Tibial artery (tissue), 4 donors: Measurements from ENCODE around the gene ANO6.
"Not testable (repeated sequence)": the region's sequence is repeated elsewhere in the genome, so short reads cannot be mapped to it uniquely, and the experiment has no call there.

ENCODE experiments used
- DNase-seq, 2 donors: peaks; one replicate each; pipeline ENCODE4 v3.0.0-alpha.2; 2019
- H3K27ac ChIP-seq, 2 donors: fragments of 200-600 bp; sonication (generic) in 1 of 2; 1 replicate in 1 of 2; 2 replicates in 1 of 2; pipeline ENCODE4 v1.5.1; 2018 to 2019; ENCODE audit warnings: mild to moderate bottlenecking in 1 of 2
- H3K27me3 ChIP-seq, 2 donors: fragments of 200-600 bp; sonication (generic) in 1 of 2; one replicate each; pipeline versions ENCODE4 v1.5.1 to v1.6.0; 2016 to 2019
- H3K36me3 ChIP-seq, 3 donors: fragments of 200-600 bp; sonication (generic) in 2 of 3; one replicate each; pipeline ENCODE4 v1.5.1; 2016 to 2019; ENCODE audit warnings: mild to moderate bottlenecking in 2 of 3
- H3K4me1 ChIP-seq, 4 donors: fragments of 200-600 bp; sonication (generic) in 2 of 4; 1 replicate in 3 of 4; 2 replicates in 1 of 4; pipeline ENCODE4 v1.5.1; 2016 to 2019
- H3K4me3 ChIP-seq, 2 donors: fragments of 200-600 bp; sonication (generic) in 1 of 2; 1 replicate in 1 of 2; 2 replicates in 1 of 2; pipeline ENCODE4 v1.5.1; 2018 to 2019; ENCODE audit warnings: mild to moderate bottlenecking in 2 of 2
- H3K9me3 ChIP-seq, 3 donors: fragments of 200-600 bp; sonication (generic) in 1 of 3; one replicate each; pipeline ENCODE4 v1.5.1; 2016 to 2019
- intact Hi-C: fragments of 100-400 bp; cut with DNase I; formaldehyde crosslinking; loops from one replicate; pipeline ENCODE4 v1.15.0; 2023; ENCODE audit warnings: low total_unique reads
- TF ChIP-seq, protein P1 (sequence below), 2 experiments: fragments of 200-600 bp in 1 of 2; fragments of 450-650 bp in 1 of 2; IDR thresholded peaks; one replicate each; pipeline ENCODE4 v1.5.1; 2017 to 2019; ENCODE audit warnings: antibody characterized with exemption in 2 of 2, mild to moderate bottlenecking in 1 of 2, moderate library complexity in 1 of 2

ANO6 gene

DNA sequence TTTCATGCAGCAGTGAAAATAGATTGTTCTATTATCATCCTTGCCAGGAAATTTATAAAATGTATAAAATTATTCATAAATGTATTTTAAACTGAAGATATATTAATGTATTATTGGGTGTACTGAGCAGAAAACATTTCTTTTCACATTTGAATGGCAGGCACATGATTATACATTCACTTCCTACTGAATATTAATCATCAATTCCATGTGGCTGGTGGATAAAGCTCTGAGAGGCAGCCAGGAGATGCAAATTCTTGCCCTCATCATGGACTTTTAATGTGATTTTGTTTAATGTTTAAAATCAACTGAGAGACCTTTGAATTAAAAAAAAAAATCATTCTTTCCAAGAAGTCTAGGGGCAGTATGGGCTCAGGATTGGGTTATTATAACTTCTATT is 40.8 kb downstream of the ANO6 start:
- H3K27me3 ChIP-seq, result no peaks in the 10 kb centered on the region
- H3K27ac ChIP-seq, result no peak overlapping the region
- no peak overlapping the region for H3K4me3 ChIP-seq
- DNase-seq, result no peak
- peaks cover 0 to 59% (median 13%) of the 10 kb centered on the region in 4 donors for H3K4me1 ChIP-seq
- no peaks in the 10 kb centered on the region for H3K36me3 ChIP-seq
- intact Hi-C loops, result no loop called here
- TF ChIP-seq, protein P1, sequence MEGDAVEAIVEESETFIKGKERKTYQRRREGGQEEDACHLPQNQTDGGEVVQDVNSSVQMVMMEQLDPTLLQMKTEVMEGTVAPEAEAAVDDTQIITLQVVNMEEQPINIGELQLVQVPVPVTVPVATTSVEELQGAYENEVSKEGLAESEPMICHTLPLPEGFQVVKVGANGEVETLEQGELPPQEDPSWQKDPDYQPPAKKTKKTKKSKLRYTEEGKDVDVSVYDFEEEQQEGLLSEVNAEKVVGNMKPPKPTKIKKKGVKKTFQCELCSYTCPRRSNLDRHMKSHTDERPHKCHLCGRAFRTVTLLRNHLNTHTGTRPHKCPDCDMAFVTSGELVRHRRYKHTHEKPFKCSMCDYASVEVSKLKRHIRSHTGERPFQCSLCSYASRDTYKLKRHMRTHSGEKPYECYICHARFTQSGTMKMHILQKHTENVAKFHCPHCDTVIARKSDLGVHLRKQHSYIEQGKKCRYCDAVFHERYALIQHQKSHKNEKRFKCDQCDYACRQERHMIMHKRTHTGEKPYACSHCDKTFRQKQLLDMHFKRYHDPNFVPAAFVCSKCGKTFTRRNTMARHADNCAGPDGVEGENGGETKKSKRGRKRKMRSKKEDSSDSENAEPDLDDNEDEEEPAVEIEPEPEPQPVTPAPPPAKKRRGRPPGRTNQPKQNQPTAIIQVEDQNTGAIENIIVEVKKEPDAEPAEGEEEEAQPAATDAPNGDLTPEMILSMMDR (IDR thresholded peaks at IDR 0.05), result no peak
- H3K9me3 ChIP-seq, result no peaks in the 10 kb centered on the region

DNA sequence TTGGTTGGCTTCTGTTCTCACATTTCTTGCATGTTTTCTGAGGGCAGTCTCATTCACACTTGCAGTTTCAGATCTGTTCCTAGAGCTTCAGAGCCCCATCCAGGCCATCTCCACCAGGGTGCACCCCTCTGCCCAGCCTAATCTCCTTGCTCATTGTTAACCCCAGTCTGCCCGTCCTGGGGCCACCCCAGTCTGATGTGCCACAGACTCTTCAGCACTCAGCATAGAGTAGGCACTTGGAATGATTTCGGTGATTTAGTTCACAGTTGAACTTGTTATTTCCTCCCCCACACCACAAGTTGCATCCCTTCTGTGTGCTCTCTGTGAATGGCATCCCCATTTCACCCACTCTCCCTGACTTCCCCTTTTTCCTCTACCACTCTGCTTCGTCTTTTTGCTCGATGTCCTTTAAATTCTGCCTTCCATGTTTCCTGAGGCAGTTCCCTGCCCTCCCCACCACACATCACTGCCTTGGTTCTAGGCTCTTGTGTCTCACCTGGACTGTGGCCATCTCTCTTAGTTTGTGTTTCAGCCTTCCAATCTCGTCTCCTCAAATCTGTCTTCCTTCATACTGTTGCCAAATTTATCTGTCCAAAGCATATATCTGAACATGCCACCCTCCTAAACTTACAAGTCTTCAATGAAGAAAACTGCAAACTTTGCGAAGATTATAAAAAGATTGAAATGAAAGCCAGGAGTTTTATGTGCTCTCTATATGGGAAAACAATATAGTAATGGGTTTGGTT is 41.5 kb downstream of the ANO6 start:
- Histone ChIP-seq H3K9me3 (no peaks in the 10 kb centered on the region), H3K4me3 (no peak overlapping the region), H3K36me3 (no peaks in the 10 kb centered on the region), H3K4me1 (peaks cover 0 to 62% (median 13%) of the 10 kb centered on the region in 4 donors), H3K27ac (no peak overlapping the region), H3K27me3 (no peaks in the 10 kb centered on the region)
- TF ChIP-seq, protein P1 (IDR thresholded peaks at IDR 0.05), result no peak
- intact Hi-C loops, result no loop called here
- DNase-seq, result no peak

DNA sequence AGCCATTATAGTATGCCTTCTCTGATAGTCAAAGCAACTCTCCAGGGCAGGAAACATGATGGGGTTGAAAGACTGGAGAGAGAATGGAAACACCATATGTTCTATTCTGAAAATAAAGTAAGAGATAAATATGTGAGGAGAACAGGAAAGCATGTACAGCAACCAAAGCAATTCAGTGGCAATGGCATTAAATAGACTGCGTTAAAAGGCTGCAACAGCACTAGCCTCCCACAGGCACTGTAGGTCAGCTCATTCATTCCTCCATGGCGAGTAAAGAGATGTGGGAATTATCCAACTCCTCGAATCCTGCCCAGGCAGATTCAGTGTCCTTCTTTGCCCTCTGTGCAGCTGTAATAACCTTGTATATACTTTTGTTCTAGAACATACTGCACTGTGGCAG is 43.8 kb downstream of the ANO6 start:
- no peak for DNase-seq
- Histone ChIP-seq H3K36me3 (no peaks in the 10 kb centered on the region), H3K27ac (no peak overlapping the region), H3K9me3 (no peaks in the 10 kb centered on the region), H3K4me3 (no peak overlapping the region), H3K27me3 (no peaks in the 10 kb centered on the region), H3K4me1 (peaks cover 0 to 64% (median 13%) of the 10 kb centered on the region in 4 donors)
- TF ChIP-seq, protein P1 (IDR thresholded peaks at IDR 0.05), result no peak
- intact Hi-C loops, result loop anchor here (10.0 kb wide), 1 partner anchor 125 kb away; no protein-coding TSS in a partner anchor

DNA sequence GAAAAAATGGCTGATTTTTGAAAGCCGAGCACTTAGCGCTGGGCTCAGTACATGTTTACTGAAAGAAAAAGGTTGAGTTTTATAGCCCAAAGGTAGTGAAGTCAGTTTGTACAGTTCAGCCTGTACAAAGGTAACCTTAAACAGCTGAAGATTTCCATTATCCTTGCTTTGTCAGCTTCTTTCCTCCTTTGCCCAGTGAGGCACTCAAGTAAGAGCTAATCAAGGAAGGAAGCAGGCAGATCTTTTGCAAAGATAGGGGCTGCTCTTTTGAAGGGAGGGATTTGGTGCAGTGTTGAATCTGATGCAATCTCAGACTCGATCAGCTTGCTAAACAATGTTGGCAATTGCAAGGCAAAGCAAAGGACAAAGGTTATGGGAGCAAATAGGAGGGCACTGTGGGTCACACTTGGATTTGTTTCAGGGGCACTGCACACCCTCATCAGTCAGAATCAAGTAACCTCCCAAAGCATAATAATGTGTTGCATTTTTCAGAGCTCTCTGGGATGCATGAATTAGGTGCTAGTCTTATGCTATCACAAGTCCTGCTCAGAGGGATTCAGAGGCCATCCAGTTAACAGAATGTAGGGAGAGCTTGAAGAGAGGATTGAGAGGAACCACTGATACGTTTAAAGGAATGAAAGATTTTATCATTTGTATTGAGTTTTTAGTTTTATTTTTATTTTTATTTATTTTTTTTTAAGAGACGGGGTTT is 44.4 kb downstream of the ANO6 start:
- intact Hi-C loops, result loop anchor here (10.0 kb wide), 1 partner anchor 125 kb away; no protein-coding TSS in a partner anchor
- Histone ChIP-seq H3K27me3 (no peaks in the 10 kb centered on the region), H3K27ac (no peak overlapping the region), H3K36me3 (no peaks in the 10 kb centered on the region), H3K9me3 (no peaks in the 10 kb centered on the region), H3K4me1 (peaks cover 0 to 67% (median 13%) of the 10 kb centered on the region in 4 donors), H3K4me3 (no peak overlapping the region)
- DNase-seq, result no peak
- TF ChIP-seq, protein P1 (IDR thresholded peaks at IDR 0.05), result no peak

DNA sequence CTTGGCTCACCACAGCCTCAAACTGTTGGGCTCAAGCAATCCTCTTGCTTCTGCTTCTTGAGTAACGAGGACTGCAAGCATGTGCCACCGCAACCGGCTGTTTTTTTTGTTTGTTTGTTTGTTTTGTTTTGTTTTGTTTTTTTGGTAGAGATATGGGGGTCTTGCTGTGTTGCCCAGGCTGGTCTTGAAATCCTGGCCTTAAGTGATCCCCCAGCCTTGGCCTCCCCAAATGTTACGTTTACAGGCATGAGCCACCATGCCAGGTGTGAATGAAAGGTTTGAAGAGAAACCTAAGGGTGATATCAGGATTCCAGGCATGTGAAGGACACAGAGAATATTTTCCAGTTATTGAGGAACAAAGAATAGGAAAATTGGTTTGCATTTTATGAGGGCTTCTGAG is 45.0 kb downstream of the ANO6 start:
- H3K36me3 ChIP-seq, result no peaks in the 10 kb centered on the region
- peaks cover 0 to 67% (median 13%) of the 10 kb centered on the region in 4 donors for H3K4me1 ChIP-seq
- no peak overlapping the region for H3K27ac ChIP-seq
- TF ChIP-seq, protein P1 (IDR thresholded peaks at IDR 0.05), result no peak
- intact Hi-C loops, result loop anchor here (10.0 kb wide), 1 partner anchor 124 kb away; no protein-coding TSS in a partner anchor
- no peaks in the 10 kb centered on the region for H3K9me3 ChIP-seq
- no peak for DNase-seq
- H3K27me3 ChIP-seq, result no peaks in the 10 kb centered on the region
- no peak overlapping the region for H3K4me3 ChIP-seq

DNA sequence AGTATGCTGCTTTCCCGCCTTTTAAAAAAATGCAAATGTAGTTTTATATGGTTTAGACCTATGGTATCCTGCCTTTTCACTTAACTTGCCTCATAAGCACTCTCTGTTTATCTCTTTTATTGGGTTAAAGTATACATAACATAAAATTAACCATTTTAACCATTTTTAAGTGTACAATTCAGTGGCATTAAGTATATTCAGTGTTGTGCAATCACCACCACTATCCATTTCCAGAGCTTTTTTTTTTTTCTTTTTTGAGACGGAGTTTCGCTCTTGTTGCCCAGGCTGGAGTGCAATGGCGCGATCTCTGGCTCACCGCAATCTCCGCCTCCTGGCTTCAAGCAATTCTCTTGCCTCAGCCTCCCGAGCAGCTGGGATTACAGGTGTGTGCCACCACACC is 46.3 kb downstream of the ANO6 start:
- H3K9me3 ChIP-seq, H3K4me3 ChIP-seq, DNase-seq, H3K27ac ChIP-seq, H3K27me3 ChIP-seq, H3K36me3 ChIP-seq: not testable (repeated sequence)
- peaks cover 0 to 73% (median 12%) of the 10 kb centered on the region in 4 donors for H3K4me1 ChIP-seq
- intact Hi-C loops, result loop anchor here (10.0 kb wide), 1 partner anchor 123 kb away; no protein-coding TSS in a partner anchor
